NCI-H524 treated with DMSO at 0.1 percent for 48 hours (cell line): ENCODE measurements around the gene TLDC2.
"Not testable (repeated sequence)": the region's sequence is repeated elsewhere in the genome, so short reads cannot be mapped to it uniquely, and the experiment has no call there.

Experiments used
- DNase-seq: peaks from one replicate; lab custom pipeline; 2025; lab: John Stamatoyannopoulos, UW

Gene TLDC2

GRCh38 chr20:36866681-36867495 lies 9.1 kb upstream of the TLDC2 start:
- DNase-seq = no peak

GRCh38 chr20:36871640-36872570 lies 4.0 kb upstream of the TLDC2 start:
- DNase-seq = no peak

GRCh38 chr20:36872852-36873251 lies 3.1 kb upstream of the TLDC2 start:
- DNase-seq = no peak

GRCh38 chr20:36873498-36874189 lies 2.3 kb upstream of the TLDC2 start:
- DNase-seq = no peak

GRCh38 chr20:36875093-36875492 lies 845 bp upstream of the TLDC2 start:
- DNase-seq = not testable (repeated sequence)

- DNase-seq = no peak
Measured at GRCh38 chr20:36876473-36876833, 515 bp downstream of the TLDC2 start.

GRCh38 chr20:36878941-36879340 lies 3.0 kb downstream of the TLDC2 start:
- DNase-seq = no peak

- DNase-seq = no peak
Measured at GRCh38 chr20:36880741-36881250, 4.9 kb downstream of the TLDC2 start.

GRCh38 chr20:36881331-36881730 lies 5.4 kb downstream of the TLDC2 start:
- no peak for DNase-seq

GRCh38 chr20:36881888-36882287 lies 6.0 kb downstream of the TLDC2 start:
- DNase-seq = no peak

GRCh38 chr20:36883977-36884535 lies 8.1 kb downstream of the TLDC2 start:
- no peak for DNase-seq

- DNase-seq = no peak
Measured at GRCh38 chr20:36885356-36885755, 9.4 kb downstream of the TLDC2 start.

GRCh38 chr20:36886859-36887751 lies 11.2 kb downstream of the TLDC2 start:
- peak; percentile 52 for DNase-seq

- no peak for DNase-seq
Measured at GRCh38 chr20:36887752-36888090, 11.8 kb downstream of the TLDC2 start.

GRCh38 chr20:36888880-36889516 lies 13.1 kb downstream of the TLDC2 start:
- no peak for DNase-seq

- no peak for DNase-seq
Measured at GRCh38 chr20:36890586-36890985, 14.6 kb downstream of the TLDC2 start.

GRCh38 chr20:36891211-36891610 lies 15.3 kb downstream of the TLDC2 start:
- no peak for DNase-seq

GRCh38 chr20:36893801-36894200 lies 17.9 kb downstream of the TLDC2 start:
- DNase-seq = no peak

GRCh38 chr20:36895036-36895435 lies 19.1 kb downstream of the TLDC2 start:
- no peak for DNase-seq

- no peak for DNase-seq
Measured at GRCh38 chr20:36904690-36905089, 28.8 kb downstream of the TLDC2 start.
